ENCODE data around the gene STK4.

STK4 gene

DNA sequence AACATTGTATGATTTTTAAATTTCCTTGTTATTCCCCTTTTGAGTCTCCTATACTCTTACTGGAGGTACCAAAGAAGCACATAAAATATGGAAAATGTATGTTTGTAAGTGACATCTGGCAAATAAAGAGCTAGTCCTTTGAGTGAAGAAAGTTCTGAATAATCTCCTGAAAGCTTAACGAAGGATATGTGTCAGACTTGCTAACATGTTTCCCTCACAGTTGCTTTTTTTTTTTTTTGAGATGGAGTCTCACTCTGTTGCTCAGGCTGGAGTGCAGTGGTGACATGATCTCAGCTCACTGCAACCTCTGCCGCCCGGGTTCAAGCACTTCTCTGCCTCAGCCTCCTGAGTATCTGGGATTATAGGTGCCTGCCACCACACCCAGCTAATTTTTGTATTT, 63.6 kb downstream of the STK4 start:
- no peak for DNase-seq (ENCODE audit: low read depth)

DNA sequence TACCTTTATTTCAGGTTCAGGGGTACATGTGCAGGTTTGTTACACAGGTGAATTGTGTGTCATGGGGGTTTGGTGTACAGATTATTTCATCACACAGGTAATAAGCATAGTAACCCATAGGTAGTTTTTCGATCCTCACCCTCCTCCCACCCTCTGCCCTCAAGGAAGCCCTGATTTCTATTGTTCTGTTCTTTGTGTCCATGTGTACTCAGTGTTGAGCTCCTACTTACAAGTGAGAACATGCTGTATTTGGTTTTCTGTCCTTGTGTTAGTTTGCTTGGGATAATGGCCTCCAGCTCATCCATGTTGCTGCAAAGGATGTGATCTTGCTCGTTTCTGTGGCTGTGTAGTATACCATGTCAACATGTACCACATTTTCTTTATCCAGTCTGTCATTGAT, 66.0 kb downstream of the STK4 start:
- DNase-seq (ENCODE audit: low read depth), result no peak

DNA sequence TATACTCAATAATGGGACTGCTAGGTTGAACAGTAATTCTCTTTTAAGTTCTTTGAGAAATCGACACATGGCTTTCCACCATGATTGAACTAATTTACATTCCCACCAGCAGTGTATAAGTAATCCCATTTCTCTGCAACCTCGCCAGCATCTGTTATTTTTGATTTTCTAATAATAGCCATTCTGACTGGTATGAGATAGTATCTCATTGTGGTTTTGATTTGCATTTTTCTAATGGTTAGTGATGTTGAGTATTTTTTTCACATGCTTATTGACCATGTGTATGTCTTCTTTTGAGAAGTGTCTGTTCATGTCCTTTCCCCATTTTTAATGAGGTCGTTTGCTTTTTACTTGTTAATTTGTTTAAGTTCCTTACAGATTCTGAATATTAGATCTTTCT, 66.5 kb downstream of the STK4 start:
- no peak for DNase-seq (ENCODE audit: low read depth)

DNA sequence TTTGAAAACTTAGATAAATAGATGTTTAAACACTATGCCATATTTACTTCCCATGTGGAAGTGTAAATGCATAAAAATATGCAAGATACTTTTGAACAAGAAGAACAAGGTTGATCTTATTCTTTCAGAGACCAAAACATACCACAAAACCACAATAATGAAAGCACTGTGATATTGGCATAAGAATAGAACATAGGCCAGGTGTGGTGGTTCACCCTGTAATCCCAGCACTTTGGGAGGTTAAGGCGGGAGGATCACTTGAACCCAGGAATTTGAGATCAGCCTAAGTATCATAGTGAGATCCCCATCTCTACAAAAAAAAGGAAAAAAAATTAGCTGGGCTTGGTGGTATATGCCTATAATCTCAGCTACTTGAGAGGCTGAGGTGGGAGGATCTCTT, 68.1 kb downstream of the STK4 start:
- no peak for DNase-seq (ENCODE audit: low read depth)

DNA sequence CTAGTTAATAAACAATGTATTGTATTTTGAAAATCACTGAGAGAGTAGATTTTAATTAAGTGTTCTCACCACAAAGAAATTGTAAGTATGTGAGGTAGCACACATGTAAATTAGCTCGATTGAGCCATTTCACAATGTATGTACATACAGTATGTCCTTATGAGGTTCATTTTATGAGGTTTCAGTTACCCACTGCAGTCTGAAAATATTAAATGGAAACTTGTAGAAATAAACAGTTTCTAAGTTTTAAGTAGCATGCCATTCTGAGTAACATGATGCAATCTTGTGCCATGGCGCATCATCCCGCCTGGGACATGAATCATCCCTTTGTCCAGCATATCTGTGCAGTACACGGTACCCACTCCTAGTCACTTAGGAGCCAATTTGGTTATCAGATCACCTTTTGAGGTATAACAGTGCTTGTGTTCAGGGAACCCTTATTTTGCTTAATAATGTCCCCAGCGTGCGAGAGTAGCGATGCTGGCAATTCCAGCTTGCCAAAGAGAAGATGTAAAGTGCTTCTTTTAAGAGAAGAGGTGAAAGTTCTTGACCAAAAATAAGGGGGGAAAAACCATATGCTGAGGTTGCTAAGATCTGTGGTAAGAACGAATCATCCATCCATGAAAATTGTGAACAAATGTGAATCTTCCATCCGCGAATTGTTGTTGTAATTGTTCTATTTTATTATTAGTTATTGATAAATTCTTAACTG, 69.9 kb downstream of the STK4 start:
- peak; percentile 39 for DNase-seq (ENCODE audit: low read depth)

DNA sequence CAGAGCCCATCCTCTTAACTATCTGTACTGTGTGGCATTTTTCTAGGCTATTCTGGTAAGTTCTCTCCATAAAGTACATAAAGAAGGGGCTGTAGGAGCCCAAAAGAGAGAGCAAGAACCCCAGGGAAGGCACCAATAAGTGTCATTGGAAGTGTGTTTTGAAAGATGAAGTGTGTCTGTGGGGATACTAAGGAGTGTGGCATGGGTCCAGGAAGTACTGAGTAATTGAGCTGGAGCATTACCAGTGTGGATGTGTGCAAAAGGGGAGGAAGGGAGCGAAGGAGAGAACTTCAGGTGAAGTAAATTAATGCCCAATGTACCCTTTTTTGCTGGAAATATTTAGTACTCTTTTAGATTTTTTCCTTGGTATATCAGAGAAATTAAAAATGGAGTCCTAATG, 70.7 kb downstream of the STK4 start:
- no peak for DNase-seq (ENCODE audit: low read depth)

DNA sequence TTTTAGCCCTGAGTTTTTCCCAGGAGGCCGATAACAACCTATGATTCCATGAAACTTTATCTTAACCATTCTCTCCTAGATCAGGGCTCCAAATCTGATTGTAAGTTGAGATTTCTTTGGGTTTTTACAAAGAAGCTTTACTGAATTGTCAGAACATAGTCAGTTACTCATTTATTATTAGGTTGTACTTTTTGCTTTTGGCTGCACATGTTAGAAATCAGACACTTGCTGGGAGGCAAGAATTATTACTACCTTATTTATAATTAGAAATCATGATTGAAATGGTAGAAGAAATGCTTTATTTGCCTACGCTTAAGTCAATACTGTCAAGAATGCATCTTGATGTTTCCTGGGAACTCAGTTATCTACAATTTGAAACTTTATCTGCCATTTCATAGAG, 71.3 kb downstream of the STK4 start:
- no peak for DNase-seq (ENCODE audit: low read depth)

DNA sequence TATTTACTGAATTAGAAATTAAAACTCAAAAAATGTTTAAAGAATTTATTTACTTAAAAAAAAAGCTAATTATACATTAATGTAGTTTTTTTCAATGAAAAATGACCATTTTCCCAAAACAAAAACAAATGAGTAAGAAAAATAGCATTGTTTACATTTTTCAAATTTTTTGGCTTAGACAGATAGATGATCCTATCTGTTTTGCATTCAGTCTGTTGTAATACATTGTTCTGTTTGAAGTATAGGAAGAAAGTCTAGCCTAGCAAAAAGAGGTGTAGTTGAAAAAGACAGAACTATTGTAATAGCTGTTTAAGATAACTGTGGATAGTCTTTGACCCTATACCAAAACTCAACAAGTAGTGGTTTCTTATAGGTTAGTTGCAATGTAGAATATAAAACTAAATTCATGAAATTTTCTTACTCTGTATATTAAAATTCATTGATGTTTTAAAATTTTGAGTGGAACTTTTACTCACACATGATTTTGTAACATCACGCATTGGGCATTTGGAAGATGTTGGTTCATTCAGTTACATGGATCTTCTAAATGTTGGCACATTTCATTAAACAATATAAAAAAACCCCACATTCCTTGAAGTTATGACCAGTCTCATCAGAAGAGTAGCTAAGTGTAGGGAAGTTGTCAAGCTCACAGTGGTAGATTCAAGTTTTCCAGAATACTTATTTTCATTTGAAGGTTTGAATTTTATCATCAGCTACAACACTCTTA, 72.6 kb downstream of the STK4 start:
- no peak for DNase-seq (ENCODE audit: low read depth)

DNA sequence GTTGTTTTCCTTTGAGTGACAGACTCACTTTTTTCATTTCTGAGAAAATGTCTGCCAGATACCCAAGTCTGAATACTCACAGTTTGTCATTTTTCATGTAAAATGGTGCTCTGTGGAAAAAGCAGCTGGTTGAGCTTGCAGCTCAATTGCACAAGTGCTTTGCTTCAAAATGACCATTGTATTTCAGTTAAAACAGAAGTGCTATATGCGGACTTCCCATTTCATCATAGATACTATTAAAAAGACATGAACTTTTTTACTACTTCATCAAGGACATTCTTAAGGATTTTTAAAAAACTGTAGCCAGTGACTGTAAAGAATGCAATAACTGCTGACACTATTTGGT, 73.1 kb downstream of the STK4 start:
- DNase-seq (ENCODE audit: low read depth), result no peak

DNA sequence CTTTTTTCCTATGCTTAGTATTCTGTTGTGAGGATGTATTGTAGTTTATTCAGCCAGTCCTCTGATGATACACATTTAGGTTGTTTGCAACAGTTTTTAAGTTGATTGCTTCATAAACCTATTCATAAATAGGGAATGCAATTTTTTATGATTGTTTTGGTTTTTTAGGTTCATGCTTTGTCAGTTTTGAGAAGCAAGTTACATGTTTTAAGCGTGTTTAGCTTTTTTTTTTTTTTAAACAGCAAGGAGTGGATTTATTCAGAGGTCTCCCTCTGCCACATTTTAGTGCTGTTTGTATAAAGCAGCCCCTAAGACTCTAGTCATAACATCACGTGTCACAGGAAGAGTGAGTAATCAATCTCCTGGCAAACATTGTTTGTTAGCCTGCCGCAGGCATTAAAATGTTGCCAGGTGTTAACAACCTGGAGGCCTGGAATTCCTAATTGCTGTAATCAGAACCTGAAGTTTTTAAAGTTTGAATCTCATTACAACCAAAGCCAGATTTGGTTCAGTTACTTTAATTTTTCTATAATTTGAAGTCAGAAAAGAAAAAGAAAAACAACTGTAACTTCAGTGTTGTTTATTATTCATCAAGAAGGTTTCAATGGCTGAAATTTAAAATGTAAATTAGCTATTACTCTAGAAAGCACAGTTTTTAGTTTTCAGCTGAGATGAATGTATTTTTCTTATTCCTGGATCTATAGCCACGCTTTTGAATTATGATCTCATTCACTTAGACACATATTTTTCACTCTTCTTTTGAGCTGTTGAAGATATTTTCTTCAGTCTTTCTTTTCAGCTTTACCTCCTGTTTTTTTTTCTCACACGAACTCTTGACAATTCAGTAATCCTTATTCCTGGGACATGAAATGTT, 75.4 kb downstream of the STK4 start:
- DNase-seq (ENCODE audit: low read depth), result no peak

DNA sequence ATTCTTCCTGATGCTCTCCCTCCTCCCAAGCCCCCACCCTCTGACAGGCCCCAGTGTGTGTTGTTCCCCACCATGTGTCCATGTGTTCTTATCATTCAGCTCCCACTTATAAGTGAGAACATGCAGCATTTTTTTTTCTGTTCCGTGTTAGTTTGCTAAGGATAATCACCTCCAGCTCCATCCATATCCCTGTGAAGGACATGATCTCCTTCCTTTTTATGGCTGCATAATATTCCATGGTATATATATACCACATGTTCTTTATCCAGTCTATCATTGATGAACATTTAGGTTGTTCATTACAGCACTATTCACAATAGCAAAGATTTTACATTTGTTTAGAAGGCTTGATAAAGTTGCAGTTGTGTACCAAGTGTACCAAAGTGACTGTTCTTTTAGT, 76.7 kb downstream of the STK4 start:
- no peak for DNase-seq (ENCODE audit: low read depth)

DNA sequence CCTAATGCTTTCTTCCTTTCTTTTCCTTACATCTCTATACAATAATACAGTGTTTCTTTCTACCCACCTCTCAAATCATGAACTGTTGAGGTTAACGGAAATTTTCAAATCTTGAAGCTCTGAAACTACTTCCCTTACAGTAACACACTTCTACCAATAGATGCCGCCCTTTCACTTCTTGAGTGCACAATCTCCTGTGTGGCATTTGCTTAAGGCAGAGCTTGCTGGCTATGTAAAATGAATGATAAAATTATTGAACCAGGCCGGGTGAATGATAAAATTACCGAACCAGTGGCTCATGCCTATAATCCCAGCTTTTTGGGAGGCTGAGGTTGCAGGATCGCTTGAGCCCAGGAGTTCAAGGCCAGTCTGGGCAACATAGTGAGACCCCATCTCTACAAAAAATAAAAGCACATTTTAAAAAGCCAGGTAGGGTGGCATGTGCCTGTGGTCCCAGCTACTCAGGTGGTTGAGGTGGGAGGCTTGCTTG, 77.8 kb downstream of the STK4 start:
- DNase-seq (ENCODE audit: low read depth), result no peak

DNA sequence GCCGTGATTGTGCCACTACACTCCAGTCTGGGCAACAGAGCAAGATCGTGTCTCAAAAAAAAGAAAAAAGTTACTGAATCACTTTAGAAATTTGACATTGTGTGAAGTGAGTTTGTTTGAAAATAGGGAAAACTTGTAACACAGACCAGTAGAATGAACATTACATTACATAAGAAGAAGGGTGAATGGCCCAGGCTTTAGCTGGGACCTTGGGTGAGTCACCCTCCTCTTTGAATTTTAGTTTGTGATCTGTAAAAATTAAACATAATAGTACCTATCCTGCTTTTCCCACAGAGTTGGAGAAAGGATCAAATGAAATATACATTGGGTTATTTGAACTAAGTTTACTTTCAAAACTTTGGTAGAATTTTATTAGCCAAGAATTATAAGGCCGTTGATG, 78.3 kb downstream of the STK4 start:
- DNase-seq (ENCODE audit: low read depth), result no peak

DNA sequence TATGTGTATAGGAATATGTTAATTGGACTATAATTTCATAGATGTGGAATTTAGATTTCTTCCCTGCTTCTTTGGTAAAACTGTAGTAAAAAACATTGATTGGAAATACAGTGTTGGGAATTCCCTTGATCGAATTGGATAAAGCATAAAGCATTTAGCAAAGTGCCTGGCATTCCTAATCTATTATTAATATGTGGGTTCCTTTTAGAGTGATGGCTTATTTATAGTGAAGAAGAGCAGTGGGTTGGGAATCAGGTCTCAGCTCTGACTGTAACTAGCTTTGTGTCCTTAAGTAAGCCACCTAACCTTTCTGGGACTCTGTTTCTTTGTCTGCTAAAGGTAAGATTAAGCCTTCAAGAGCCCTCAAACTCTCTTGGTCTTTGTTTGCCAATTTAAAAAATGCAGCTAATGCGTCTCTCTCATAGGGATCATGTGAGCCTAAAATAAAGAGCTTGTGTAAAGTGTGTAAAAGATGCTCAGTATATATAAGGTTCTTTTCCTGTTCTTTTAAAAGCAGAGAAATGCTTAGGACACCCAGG, 81.3 kb downstream of the STK4 start:
- no peak for DNase-seq (ENCODE audit: low read depth)

DNA sequence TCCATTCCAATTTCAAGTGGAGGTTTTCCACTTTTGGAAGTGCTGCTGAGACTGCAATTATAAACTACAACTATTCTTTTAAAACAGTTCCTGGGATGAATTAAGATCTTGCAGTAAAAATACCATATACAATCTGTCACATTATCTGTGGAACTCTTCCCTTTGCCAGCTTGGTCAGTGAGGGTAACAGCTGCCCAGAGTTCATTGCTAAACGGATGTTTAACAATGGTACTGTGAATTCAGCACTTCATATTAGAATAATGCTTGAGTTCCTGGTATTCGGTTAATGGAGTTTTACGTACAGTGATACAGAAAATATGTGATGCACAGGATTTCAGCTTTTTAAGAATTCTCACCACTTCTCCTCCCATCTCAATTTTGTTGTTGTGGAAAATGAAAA, 83.1 kb downstream of the STK4 start:
- DNase-seq (ENCODE audit: low read depth), result no peak

DNA sequence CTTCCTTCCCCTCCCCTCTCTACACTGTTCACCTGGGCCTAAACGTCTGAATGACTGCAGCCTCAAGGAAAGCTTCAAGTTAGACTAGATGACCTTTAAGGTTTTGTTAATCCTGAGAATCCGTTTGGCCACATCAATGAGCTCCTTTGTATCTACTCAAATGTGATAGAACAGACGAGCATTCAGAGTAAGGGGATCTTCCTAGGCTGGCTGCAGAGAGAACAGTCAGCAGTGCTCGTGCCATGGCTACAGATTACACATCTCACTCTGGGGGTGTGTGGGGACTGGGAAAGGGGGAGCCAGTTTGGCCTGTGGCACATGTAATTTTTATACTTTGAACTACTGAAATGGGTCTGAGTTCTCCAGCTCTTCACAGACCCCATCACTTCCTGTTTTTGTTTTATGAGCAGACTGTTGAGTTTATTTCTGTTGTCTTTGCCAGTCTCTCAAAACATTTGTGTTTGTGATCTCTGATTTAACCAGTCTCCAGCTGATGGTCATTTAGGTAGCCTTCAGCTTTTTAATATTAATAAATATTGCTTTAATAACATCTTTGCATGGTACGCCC, 83.7 kb downstream of the STK4 start:
- no peak for DNase-seq (ENCODE audit: low read depth)

DNA sequence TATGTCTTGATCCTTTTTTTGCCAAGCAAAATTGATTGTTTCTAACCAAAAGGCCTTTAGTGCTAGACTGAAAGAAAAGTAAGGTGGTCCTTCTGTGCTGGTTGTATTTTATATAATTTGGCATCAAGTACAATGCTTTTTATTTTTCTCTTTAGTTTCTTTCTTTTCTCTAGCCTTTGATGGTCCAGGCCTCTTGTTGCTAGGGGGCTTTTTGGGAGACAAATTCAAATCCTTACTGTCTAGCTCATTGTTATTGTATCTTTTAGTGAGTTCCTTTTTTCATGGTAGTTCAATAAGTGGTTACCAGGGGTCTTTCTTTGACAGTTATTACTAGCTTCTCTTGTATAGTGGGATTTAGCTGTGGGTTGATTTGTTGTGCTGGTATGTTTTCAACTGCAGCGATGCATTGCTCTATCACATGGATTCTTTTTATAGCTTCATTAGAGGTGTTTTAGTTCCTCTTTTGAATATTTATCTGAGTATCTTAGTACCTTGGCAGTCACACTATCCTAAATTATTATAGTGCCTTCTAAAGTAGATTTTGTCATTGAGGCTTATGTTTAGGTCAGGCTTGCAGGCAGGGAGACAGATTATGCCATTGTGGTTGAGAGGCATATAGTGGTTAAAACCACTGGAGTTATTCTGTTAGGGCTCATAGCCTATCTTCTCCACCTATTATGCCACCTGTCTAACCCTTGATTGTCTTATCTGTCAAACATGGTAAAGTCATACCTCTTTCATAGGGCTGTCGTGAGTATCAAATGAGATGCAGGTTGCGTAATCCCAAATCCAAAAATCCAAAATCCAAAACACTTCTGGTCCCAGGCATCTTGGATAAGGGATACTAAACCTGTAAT, 85.1 kb downstream of the STK4 start:
- no peak for DNase-seq (ENCODE audit: low read depth)

DNA sequence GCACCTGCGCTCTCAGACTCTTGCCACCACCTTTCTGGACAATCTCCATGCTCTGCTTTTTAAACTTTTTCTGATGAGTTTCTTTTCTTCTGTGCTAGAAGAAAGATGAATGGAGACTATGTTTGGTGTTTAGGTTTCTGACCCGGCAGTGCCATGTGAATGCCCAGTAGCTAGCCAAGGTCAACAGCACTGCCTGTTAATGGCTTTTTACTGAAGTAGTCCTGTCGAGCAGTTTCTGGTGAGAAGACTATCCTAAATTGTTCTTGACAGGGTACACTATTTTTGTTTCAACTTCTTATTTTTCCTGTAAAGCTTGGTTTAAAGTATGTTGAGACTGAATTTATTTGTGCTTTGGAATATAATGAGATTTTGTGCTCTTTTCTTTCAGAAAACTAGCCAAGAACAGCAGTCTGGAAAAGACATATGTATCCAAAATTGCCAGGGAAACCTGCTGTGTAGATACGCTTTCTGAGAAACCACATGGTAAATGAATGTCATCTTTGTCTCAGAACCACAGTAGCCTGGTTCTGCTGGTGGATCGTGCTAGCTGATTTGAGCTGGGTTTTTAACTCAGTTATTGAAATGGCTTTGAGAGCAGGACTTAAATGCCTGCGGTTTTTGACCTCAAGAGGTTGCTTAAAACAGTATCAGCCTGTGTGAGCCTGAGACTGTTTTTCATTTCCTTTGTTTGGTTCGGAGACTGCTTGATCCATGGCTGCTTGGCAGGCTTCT, 86.6 kb downstream of the STK4 start:
- DNase-seq (ENCODE audit: low read depth), result no peak

DNA sequence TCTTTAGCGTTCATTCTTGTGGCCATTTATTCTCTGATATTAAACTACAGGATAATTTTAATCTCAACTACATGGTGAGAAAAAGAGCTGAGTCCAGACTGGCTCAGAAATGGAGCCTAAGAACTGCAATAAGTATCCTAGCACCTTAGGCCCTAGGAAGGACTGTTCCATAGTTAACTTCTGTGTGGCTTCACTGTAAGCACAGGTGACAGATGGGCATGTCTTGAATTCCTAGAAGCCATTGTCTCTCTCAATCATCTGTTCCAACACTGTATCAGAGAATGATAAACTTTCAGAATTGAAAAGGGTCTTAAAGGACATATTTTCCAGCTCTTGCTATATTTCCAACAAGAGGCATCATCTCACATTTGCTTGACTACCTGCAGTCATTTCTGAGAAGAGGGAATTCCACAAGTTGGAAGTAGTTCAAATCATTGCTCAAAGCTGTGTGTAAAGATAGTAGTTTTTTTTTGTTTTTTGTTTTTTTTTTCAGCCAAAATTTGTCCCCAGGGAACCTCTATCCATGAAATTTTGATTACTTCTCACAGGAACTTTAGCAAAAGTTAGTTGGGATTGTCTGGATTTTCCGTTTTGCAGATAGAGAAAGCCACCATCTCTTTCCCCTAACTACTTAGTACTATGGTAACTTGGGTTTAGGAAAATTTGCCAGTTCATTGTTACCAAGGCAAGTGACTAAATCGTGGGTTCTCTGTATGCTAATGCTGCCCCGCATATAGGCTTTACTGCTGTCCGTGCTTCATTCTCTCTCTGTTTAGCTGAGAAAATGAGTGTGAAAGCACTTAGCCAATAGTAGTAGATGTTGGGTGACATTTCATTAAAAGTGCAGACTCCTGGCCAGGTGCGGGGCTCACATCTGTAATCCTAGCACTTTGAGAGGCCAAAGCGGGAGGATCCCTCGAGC, 87.4 kb downstream of the STK4 start:
- DNase-seq (ENCODE audit: low read depth), result no peak

DNA sequence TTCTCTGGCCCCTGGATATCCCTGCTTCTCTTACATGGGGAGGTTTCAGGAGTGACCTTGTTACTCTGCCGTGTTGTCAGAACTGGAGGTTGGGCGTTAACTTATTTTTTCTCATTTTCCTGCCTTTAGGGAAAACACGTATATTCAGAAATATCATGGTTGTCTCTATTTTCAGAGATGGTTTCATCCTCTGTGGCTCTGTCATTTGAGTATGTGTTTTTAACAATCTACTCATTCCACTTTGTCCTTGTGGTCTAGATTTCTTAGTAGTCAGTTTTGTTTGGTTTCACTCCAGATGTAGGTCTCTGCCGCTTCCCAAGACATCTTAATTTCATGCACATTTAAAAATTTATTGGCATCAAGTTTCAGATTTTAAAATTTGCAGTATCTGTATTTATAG, 88.7 kb downstream of the STK4 start:
- DNase-seq (ENCODE audit: low read depth), result no peak

All from activated T-helper 9 cell treated with anti-CD3 and anti-CD28 coated beads, Interleukin-2, amount 50 U/mL, for 16 hours (primary cell).